ENCODE measurements around the gene ANKRD13C. TPM values are rescaled to one million over a fixed set of nuclear protein-coding genes. Genes with fewer than 3 reads are reported as not detected.

The ANKRD13C gene
- total RNA-seq, 4 donors from 2014 or later: 9.6 to 13.5 (median 11.1) TPM

DNA sequence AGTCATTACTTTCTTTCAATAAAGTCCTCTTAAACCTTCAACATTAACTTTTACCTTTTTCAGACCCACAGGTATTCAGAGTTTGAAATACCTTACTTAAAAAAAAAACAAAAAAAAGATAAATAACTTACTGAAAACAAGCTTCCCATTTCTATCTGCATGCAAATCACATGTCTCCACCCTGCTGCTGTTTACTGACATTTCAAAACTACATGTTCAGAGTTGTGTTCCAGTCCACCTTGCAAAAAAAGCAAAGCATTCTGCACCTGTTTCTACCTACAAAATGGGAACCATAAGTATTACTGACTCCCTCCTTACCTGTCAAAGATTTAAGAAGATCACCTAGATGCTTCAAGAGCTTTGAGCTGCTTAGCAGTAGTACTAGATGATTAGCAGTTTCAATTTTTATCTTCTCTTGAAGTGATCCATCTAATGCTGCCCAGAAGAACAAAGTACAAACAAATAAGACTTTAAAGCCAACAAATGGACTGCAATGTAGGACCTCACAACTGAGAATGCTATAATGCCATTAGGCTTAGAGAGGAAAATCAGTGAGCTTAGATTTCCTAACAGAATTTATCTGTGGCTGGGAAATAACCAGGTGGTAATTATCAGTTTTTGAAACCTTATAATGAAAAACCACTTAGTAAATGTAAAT is 61.2 kb downstream of the ANKRD13C start:
- Histone ChIP-seq H3K36me3 (peaks cover 0 to 36% of the 10 kb centered on the region in 2 donors), H3K27me3 (no peaks in the 10 kb centered on the region), H3K27ac (no peak overlapping the region), H3K4me1 (no peaks in the 10 kb centered on the region), H3K9me3 (no peaks in the 10 kb centered on the region), H3K4me3 (no peak overlapping the region)
- TF ChIP-seq, protein P1, sequence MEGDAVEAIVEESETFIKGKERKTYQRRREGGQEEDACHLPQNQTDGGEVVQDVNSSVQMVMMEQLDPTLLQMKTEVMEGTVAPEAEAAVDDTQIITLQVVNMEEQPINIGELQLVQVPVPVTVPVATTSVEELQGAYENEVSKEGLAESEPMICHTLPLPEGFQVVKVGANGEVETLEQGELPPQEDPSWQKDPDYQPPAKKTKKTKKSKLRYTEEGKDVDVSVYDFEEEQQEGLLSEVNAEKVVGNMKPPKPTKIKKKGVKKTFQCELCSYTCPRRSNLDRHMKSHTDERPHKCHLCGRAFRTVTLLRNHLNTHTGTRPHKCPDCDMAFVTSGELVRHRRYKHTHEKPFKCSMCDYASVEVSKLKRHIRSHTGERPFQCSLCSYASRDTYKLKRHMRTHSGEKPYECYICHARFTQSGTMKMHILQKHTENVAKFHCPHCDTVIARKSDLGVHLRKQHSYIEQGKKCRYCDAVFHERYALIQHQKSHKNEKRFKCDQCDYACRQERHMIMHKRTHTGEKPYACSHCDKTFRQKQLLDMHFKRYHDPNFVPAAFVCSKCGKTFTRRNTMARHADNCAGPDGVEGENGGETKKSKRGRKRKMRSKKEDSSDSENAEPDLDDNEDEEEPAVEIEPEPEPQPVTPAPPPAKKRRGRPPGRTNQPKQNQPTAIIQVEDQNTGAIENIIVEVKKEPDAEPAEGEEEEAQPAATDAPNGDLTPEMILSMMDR (IDR thresholded peaks at IDR 0.05 in 4 of 5, conservative IDR thresholded peaks at IDR 0.05 in 1 of 5): no peak
- TF ChIP-seq POLR2A (IDR thresholded peaks at IDR 0.05): no peak
- intact Hi-C loops (cut with DNase I; ENCODE audit: low total_unique reads): no loop called here
- in situ Hi-C loops (cut with MboI; ENCODE audit: low sequenced_read_pairs in 4 of 4): no loop called here
- ATAC-seq (no peak), DNase-seq (no peak)

DNA sequence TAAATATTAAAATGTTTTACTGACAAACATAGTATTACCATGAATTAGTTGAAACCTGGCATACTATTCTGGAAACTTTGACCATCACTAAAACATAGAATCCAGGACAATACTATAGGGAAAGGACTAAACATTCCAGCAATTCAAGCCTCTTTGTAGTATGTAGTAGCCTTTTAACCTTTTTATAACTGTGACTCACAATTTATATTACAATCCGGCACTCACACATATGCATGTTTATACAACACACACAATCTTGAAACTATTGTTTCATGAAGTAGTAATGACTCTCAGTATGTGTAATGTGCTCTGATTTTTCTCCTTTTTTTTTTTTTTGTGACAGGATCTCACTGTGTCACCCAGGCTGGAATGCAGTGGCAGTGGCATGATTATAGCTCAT is 64.3 kb downstream of the ANKRD13C start:
- DNase-seq (no peak), ATAC-seq (no peak)
- TF ChIP-seq POLR2A (IDR thresholded peaks at IDR 0.05): no peak
- TF ChIP-seq, protein P1 (IDR thresholded peaks at IDR 0.05 in 4 of 5, conservative IDR thresholded peaks at IDR 0.05 in 1 of 5): no peak

DNA sequence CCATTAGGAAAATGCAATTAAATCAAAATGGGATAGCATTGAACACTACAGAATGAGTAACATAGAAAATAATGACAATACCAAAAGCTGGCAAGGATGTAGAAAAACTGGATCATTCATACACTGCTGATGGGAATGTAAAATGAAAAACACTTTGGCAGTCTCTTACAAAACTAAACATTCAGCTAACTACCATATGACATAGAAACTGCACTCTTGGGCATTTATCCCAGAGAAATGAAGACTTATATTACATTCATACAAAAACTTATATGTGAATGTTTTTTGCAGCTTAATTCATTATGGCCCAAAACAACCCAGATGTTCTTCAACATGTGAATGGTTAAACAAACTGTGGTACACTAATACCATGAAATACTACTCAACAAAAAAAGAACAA is 66.4 kb downstream of the ANKRD13C start:
- no peak overlapping the region for H3K27ac ChIP-seq
- intact Hi-C loops (cut with DNase I; ENCODE audit: low total_unique reads) (no loop called here), in situ Hi-C loops (cut with MboI; ENCODE audit: low sequenced_read_pairs in 4 of 4) (no loop called here)
- no peaks in the 10 kb centered on the region for H3K4me1 ChIP-seq
- H3K36me3 ChIP-seq: peaks cover 0 to 16% of the 10 kb centered on the region in 2 donors
- H3K9me3 ChIP-seq: no peaks in the 10 kb centered on the region
- DNase-seq (no peak), ATAC-seq (no peak)
- H3K27me3 ChIP-seq: no peaks in the 10 kb centered on the region
- TF ChIP-seq POLR2A (IDR thresholded peaks at IDR 0.05): no peak
- TF ChIP-seq, protein P1 (IDR thresholded peaks at IDR 0.05 in 4 of 5, conservative IDR thresholded peaks at IDR 0.05 in 1 of 5): no peak
- H3K4me3 ChIP-seq: no peak overlapping the region

More for the DNA sequence above, 64.3 kb downstream of the ANKRD13C start:
- in situ Hi-C loops (cut with MboI; ENCODE audit: low sequenced_read_pairs in 4 of 4) (no loop called here), intact Hi-C loops (cut with DNase I; ENCODE audit: low total_unique reads) (no loop called here)
- H3K27ac ChIP-seq: no peak overlapping the region
- H3K9me3 ChIP-seq: no peaks in the 10 kb centered on the region
- no peaks in the 10 kb centered on the region for H3K27me3 ChIP-seq
- no peaks in the 10 kb centered on the region for H3K4me1 ChIP-seq
- H3K4me3 ChIP-seq: no peak overlapping the region
- H3K36me3 ChIP-seq: peaks cover 0 to 25% of the 10 kb centered on the region in 2 donors

DNA sequence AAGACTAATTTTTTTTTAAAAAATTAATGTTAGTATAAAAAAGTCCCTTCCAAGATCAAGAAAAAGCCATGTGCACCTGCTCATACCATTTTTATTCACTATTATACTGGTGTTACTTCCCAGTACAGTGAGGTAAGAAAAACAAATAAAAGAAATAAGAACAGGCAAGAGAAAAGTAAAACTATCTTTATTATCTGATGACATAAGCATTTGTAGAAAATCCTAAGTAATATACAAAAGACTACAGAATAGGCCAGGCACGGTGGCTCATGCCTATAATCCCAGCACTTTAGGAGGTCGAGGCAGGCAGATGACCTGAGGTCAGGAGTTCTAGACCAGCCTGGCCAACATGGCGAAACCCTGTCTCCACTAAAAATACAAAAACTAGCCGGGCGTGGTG is 68.1 kb downstream of the ANKRD13C start:
- H3K27me3 ChIP-seq: no peaks in the 10 kb centered on the region
- no peak overlapping the region for H3K4me3 ChIP-seq
- H3K36me3 ChIP-seq: peaks cover 0 to 14% of the 10 kb centered on the region in 2 donors
- in situ Hi-C loops (cut with MboI; ENCODE audit: low sequenced_read_pairs in 4 of 4) (no loop called here), intact Hi-C loops (cut with DNase I; ENCODE audit: low total_unique reads) (no loop called here)
- no peak for ATAC-seq
- no peak for TF ChIP-seq POLR2A (IDR thresholded peaks at IDR 0.05)
- TF ChIP-seq, protein P1 (IDR thresholded peaks at IDR 0.05 in 4 of 5, conservative IDR thresholded peaks at IDR 0.05 in 1 of 5): no peak
- no peaks in the 10 kb centered on the region for H3K4me1 ChIP-seq
- H3K27ac ChIP-seq: no peak overlapping the region
- H3K9me3 ChIP-seq: no peaks in the 10 kb centered on the region
- no peak for DNase-seq

DNA sequence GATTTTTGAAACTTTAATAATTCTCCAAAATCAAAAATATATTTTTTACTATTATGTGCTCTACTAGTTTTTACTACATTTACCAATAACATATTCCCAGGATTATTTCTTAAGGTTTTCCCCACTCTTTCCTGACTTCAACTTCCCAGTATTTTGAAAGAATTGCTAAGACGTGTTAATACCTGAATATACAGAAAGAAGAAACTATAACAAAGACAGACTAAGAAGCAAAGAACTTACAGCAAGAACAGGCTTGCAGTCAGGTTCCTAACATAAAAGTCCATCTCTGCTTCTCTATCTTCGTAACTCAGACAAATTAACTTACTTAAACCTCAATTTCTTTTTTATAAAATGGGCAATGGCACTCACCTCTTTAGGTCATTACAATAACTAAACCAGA is 70.2 kb downstream of the ANKRD13C start:
- H3K27me3 ChIP-seq: no peaks in the 10 kb centered on the region
- H3K4me3 ChIP-seq: no peak overlapping the region
- no peaks in the 10 kb centered on the region for H3K4me1 ChIP-seq
- TF ChIP-seq, protein P1 (IDR thresholded peaks at IDR 0.05 in 4 of 5, conservative IDR thresholded peaks at IDR 0.05 in 1 of 5): no peak
- no peak for TF ChIP-seq POLR2A (IDR thresholded peaks at IDR 0.05)
- ATAC-seq (no peak), DNase-seq (no peak)
- no peaks in the 10 kb centered on the region for H3K9me3 ChIP-seq
- H3K36me3 ChIP-seq: peaks cover 0 to 3% of the 10 kb centered on the region in 2 donors
- H3K27ac ChIP-seq: no peak overlapping the region
- in situ Hi-C loops (cut with MboI; ENCODE audit: low sequenced_read_pairs in 4 of 4) (no loop called here), intact Hi-C loops (cut with DNase I; ENCODE audit: low total_unique reads) (no loop called here)

Measured in gastrocnemius medialis (tissue), 4 donors.